Hepatocyte (in vitro differentiated cells): ENCODE data around the gene SLC35G6. TPM values are rescaled to one million over a fixed set of nuclear protein-coding genes. Genes with fewer than 3 reads are reported as not detected.
A peak's percentile ranks its signal among the peaks of the same experiment; 100 is the strongest.

Experiments used
- DNase-seq: peaks from one replicate; pipeline ENCODE4 v3.0.0-alpha.2; 2016; ENCODE audit warnings: low spot score
- H2AFZ ChIP-seq: fragments of 200-600 bp; sonication (generic); 2 replicates; pipeline ENCODE4 v1.6.0; 2016; ENCODE audit warnings: antibody characterized with exemption, mild to moderate bottlenecking
- H3K27ac ChIP-seq: fragments of 200-600 bp; sonication (generic); 2 replicates; pipeline ENCODE4 v1.5.1; 2016; ENCODE audit warnings: mild to moderate bottlenecking
- H3K27me3 ChIP-seq: fragments of 200-600 bp; sonication (generic); 2 replicates; pipeline ENCODE4 v1.6.1; 2016
- H3K36me3 ChIP-seq: fragments of 200-600 bp; sonication (generic); replicated peaks from 2 replicates; pipeline ENCODE4 v1.5.1; 2016; ENCODE audit warnings: low read depth; ENCODE audit not compliant: insufficient read depth
- H3K4me1 ChIP-seq: fragments of 200-600 bp; sonication (generic); 2 replicates; pipeline ENCODE4 v1.5.1; 2016; ENCODE audit warnings: mild to moderate bottlenecking, moderate library complexity; ENCODE audit not compliant: insufficient read depth
- H3K4me2 ChIP-seq: fragments of 200-600 bp; sonication (generic); 2 replicates; pipeline ENCODE4 v1.6.0; 2016
- H3K4me3 ChIP-seq: fragments of 200-600 bp; sonication (generic); 2 replicates; pipeline ENCODE4 v1.5.1; 2016; ENCODE audit warnings: mild to moderate bottlenecking
- H3K79me2 ChIP-seq: fragments of 200-600 bp; sonication (generic); 2 replicates; pipeline ENCODE4 v1.6.0; 2017; ENCODE audit warnings: mild to moderate bottlenecking
- H3K9me2 ChIP-seq: fragments of 200-600 bp; sonication (generic); replicated peaks from 2 replicates; pipeline ENCODE4 v1.6.0; 2017; ENCODE audit warnings: mild to moderate bottlenecking; ENCODE audit not compliant: insufficient read depth
- H3K9me3 ChIP-seq: fragments of 200-600 bp; sonication (generic); 2 replicates; pipeline ENCODE4 v1.5.1; 2016; ENCODE audit warnings: low read depth, mild to moderate bottlenecking
- H4K20me1 ChIP-seq: fragments of 200-600 bp; sonication (generic); 2 replicates; pipeline ENCODE4 v1.6.0; 2016; ENCODE audit warnings: mild to moderate bottlenecking; ENCODE audit not compliant: insufficient read depth, poor library complexity, severe bottlenecking
- EZH2 ChIP-seq: fragments of 200-600 bp; sonication (generic); IDR thresholded peaks from 2 replicates; pipeline ENCODE4 v1.6.1; 2016; ENCODE audit warnings: antibody characterized with exemption, mild to moderate bottlenecking, borderline replicate concordance
- EZH2phosphoT487 ChIP-seq: fragments of 200-600 bp; sonication (generic); IDR thresholded peaks from one replicate; pipeline ENCODE4 v1.6.1; 2018; ENCODE audit warnings: antibody characterized with exemption, mild to moderate bottlenecking, low read depth, moderate library complexity; ENCODE audit not compliant: unreplicated experiment, severe bottlenecking
- WGBS: methylation state at CpG from one replicate; pipeline ENCODE4 v1.1.6; 2016; ENCODE audit warnings: low lambda C conversion rate; ENCODE audit errors: missing lambda C conversion rate; 5-methylcytosine and 5-hydroxymethylcytosine counted together
- polyA plus RNA-seq: library from polyadenylated mRNA; unstranded; fragments of >200 nt; fragmentation: Nextera tagmentation; extraction: Ambion mirVana; gene quantifications from 2 replicates; pipeline ENCODE4 v1.2.1, GENCODE V29; 2016
- total RNA-seq: library from RNA; depleted of rRNA; stranded (reverse); fragments of >200 nt; gene quantifications from 2 replicates; pipeline ENCODE4 v1.2.3, GENCODE V29; 2014
- TF ChIP-seq, protein P1 (sequence below): fragments of 200-600 bp; sonication (generic); IDR thresholded peaks from 2 replicates; pipeline ENCODE4 v1.5.1; 2016; ENCODE audit warnings: antibody characterized with exemption, mild to moderate bottlenecking; ENCODE audit not compliant: poor library complexity

SLC35G6 gene
- total and polyA plus RNA-seq, 2 experiments from 2014 or later, result 0.30 TPM; not detected in 1

- WGBS, result 41% methylated on average over 11 of the region's 11 CpGs
- H3K27ac ChIP-seq, result no peak overlapping the region
- peaks cover 50% of the 10 kb centered on the region for H3K4me1 ChIP-seq
- no peak overlapping the region for H2AFZ ChIP-seq
- H3K4me3 ChIP-seq, result no peak overlapping the region
- H3K9me3 ChIP-seq, result no peaks in the 10 kb centered on the region
- no peaks in the 10 kb centered on the region for H3K9me2 ChIP-seq
- no peak for TF ChIP-seq EZH2phosphoT487
- TF ChIP-seq EZH2, result no peak
- TF ChIP-seq, protein P1, sequence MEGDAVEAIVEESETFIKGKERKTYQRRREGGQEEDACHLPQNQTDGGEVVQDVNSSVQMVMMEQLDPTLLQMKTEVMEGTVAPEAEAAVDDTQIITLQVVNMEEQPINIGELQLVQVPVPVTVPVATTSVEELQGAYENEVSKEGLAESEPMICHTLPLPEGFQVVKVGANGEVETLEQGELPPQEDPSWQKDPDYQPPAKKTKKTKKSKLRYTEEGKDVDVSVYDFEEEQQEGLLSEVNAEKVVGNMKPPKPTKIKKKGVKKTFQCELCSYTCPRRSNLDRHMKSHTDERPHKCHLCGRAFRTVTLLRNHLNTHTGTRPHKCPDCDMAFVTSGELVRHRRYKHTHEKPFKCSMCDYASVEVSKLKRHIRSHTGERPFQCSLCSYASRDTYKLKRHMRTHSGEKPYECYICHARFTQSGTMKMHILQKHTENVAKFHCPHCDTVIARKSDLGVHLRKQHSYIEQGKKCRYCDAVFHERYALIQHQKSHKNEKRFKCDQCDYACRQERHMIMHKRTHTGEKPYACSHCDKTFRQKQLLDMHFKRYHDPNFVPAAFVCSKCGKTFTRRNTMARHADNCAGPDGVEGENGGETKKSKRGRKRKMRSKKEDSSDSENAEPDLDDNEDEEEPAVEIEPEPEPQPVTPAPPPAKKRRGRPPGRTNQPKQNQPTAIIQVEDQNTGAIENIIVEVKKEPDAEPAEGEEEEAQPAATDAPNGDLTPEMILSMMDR, result no peak
- H3K36me3 ChIP-seq, result no peaks in the 10 kb centered on the region
- H3K79me2 ChIP-seq, result peaks cover 2% of the 10 kb centered on the region
- peak overlapping the region; percentile 99 for H3K4me2 ChIP-seq
- peaks cover 29% of the 10 kb centered on the region for H3K27me3 ChIP-seq
- H4K20me1 ChIP-seq, result no peaks in the 10 kb centered on the region
- no peak for DNase-seq
Measured at GRCh38 chr17:7438656-7439460, 42.4 kb upstream of the SLC35G6 start.

DNA sequence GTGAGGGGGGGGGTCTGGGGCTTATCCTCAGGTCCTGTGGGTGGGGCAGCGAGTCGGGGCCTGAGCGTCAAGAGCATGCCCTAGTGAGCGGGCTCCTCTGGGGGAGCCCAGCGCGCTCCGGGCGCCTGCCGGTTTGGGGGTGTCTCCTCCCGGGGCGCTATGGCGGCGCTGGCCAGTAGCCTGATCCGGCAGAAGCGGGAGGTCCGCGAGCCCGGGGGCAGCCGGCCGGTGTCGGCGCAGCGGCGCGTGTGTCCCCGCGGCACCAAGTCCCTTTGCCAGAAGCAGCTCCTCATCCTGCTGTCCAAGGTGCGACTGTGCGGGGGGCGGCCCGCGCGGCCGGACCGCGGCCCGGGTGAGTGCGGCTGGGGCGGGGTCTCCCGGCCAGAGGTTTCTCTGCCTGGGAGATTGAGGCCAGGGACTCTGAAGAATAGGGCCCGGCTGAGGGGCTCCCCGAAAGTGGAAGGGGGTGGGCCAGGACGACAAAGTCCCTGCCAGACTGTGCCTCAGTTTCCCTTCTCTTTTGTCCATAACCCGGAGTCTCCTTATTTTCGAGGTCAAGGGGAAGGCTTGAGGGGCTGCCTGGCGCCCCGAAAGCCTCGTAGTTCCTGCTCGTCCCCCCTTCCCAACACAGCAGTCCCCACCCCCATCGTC, 41.7 kb upstream of the SLC35G6 start, which contains the start of gene FGF11:
Gene FGF11, plus strand, starts transcription at position 51 of the 651 bp plus-strand sequence. Its CDS starts 109 bp downstream, at position 160.
- no peaks in the 10 kb centered on the region for H3K9me3 ChIP-seq
- peak within 1 kb of the TSS; percentile 99 for H3K4me2 ChIP-seq
- 2% methylated on average over 42 of the region's 50 CpGs for WGBS
- no peaks in the 10 kb centered on the region for H3K36me3 ChIP-seq
- H3K4me1 ChIP-seq, result peaks cover 50% of the 10 kb centered on the region
- H3K27ac ChIP-seq, result peak within 1 kb of the TSS; percentile 49
- no peaks in the 10 kb centered on the region for H4K20me1 ChIP-seq
- H3K27me3 ChIP-seq, result peaks cover 29% of the 10 kb centered on the region
- H3K4me3 ChIP-seq, result peak within 1 kb of the TSS; percentile 75
- DNase-seq, result peak; percentile 40
- H3K79me2 ChIP-seq, result peaks cover 2% of the 10 kb centered on the region
- TF ChIP-seq EZH2phosphoT487 (no peak), EZH2 (no peak)
- TF ChIP-seq, protein P1, result no peak
- peak within 1 kb of the TSS; percentile 55 for H2AFZ ChIP-seq
- H3K9me2 ChIP-seq, result no peaks in the 10 kb centered on the region

DNA sequence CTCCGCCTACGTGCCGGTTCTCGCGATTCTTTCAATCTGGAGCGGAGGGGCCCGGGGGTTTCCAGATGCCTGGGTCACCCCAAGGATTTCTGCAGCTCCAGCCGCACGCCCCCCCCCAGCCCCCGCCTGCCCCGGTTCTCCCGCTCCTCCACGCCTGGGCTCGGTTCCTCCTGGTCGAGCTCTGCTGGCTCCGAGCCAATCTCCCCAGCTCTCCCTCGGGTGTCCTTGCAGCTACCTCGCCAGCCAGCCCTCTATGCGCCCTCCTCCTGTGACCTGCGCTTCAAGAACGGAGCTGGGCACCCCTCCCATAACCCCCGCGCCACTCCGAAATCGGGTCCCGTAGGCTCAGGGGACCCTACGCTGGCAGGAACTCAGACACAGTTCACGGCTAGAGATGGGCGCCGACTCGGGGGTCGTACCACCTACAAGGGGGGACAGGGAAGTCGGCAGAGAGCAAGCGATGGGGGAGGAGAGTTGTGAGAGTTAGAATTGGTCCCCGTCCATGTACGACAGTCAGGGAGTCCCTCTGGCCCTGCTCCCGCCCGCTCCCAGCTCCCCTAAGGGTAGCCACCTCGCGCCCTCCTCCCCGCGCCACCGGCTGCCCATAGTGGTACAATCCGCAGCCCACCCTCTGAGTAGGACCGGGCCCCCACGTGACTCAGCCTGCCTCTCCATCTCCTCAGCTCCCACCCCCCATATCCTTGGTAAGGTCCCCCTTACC, 41.0 kb upstream of the SLC35G6 start:
- Histone ChIP-seq H3K4me2 (peak overlapping the region; percentile 99), H3K4me3 (peak overlapping the region; percentile 75), H2AFZ (peak overlapping the region; percentile 55), H3K36me3 (no peaks in the 10 kb centered on the region), H4K20me1 (no peaks in the 10 kb centered on the region), H3K4me1 (peaks cover 53% of the 10 kb centered on the region), H3K27me3 (peaks cover 29% of the 10 kb centered on the region), H3K27ac (peak overlapping the region; percentile 49), H3K79me2 (peaks cover 2% of the 10 kb centered on the region), H3K9me3 (no peaks in the 10 kb centered on the region), H3K9me2 (no peaks in the 10 kb centered on the region)
- peak; percentile 78 for DNase-seq
- WGBS, result under 1% methylated on average over 25 of the region's 46 CpGs
- TF ChIP-seq, protein P1, result no peak
- TF ChIP-seq EZH2phosphoT487, result no peak
- TF ChIP-seq EZH2, result peak; percentile 2
